ENCODE data around the gene ALOX5.

GRCh38 chr10:45471059-45471458, 97.0 kb downstream of the ALOX5 start:
- TF ChIP-seq, protein P1, sequence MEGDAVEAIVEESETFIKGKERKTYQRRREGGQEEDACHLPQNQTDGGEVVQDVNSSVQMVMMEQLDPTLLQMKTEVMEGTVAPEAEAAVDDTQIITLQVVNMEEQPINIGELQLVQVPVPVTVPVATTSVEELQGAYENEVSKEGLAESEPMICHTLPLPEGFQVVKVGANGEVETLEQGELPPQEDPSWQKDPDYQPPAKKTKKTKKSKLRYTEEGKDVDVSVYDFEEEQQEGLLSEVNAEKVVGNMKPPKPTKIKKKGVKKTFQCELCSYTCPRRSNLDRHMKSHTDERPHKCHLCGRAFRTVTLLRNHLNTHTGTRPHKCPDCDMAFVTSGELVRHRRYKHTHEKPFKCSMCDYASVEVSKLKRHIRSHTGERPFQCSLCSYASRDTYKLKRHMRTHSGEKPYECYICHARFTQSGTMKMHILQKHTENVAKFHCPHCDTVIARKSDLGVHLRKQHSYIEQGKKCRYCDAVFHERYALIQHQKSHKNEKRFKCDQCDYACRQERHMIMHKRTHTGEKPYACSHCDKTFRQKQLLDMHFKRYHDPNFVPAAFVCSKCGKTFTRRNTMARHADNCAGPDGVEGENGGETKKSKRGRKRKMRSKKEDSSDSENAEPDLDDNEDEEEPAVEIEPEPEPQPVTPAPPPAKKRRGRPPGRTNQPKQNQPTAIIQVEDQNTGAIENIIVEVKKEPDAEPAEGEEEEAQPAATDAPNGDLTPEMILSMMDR (IDR thresholded peaks at IDR 0.05), result no peak
- no peak for TF ChIP-seq POLR2A (IDR thresholded peaks at IDR 0.05)

All from heart left ventricle (tissue), 13 donors.